IMR-90 (cell line): Measurements from ENCODE around the gene LPA. TPM values are rescaled to one million over a fixed set of nuclear protein-coding genes. Genes with fewer than 3 reads are reported as not detected.

ENCODE experiments used
- ATAC-seq: fragments of 200-7000 bp; cut with Tn5 transposase; 2 replicates; pipeline ENCODE4 v1.9.1; 2020; ENCODE audit warnings: low read depth, mild to moderate bottlenecking, moderate library complexity
- BruUV-seq: library from RNA; stranded (reverse); fragments of 400-500 nt; replicated peaks from 2 replicates; lab custom pipeline; 2021; lab: Mats Ljungman, UMichigan
- CTCF ChIA-PET: fragments of 300-600 bp; formaldehyde crosslinking; extraction: SDS; loops from one replicate; lab custom pipeline; 2021; ENCODE audit warnings: antibody characterized with exemption; lab: Yijun Ruan, JAX
- POLR2A ChIA-PET: fragments of 300-600 bp; sonication (Branson Sonifier 250); formaldehyde crosslinking; loops from one replicate; lab custom pipeline; 2022; ENCODE audit warnings: antibody characterized with exemption; ENCODE audit not compliant: unreplicated experiment; lab: Charles Lee
- DNase-seq: peaks from one replicate; pipeline ENCODE4 v3.0.0; 2013
- H2AFZ ChIP-seq: replicated peaks from 2 replicates; pipeline ENCODE3; 2013; ENCODE audit warnings: low read length, mild to moderate bottlenecking; ENCODE audit not compliant: poor library complexity
- H2AK5ac ChIP-seq: 2 replicates; pipeline ENCODE4 v1.6.1; 2013; ENCODE audit warnings: low read depth, low read length, inconsistent platforms
- H2AK9ac ChIP-seq: replicated peaks from 2 replicates; pipeline ENCODE3; 2013; ENCODE audit warnings: mild to moderate bottlenecking, low read depth, low read length, moderate library complexity; ENCODE audit not compliant: poor library complexity
- H2BK120ac ChIP-seq: 2 replicates; pipeline ENCODE4 v1.6.1; 2013; ENCODE audit warnings: low read depth, low read length, inconsistent platforms
- H2BK15ac ChIP-seq: 3 replicates; pipeline ENCODE4 v1.6.1; 2013; ENCODE audit warnings: low read depth, low read length, inconsistent platforms
- H2BK20ac ChIP-seq: 2 replicates; pipeline ENCODE4 v1.6.1; 2013; ENCODE audit warnings: low read depth, mild to moderate bottlenecking, inconsistent platforms, low read length, moderate library complexity
- H2BK5ac ChIP-seq: 2 replicates; pipeline ENCODE4 v1.6.1; 2013; ENCODE audit warnings: mild to moderate bottlenecking, low read depth, low read length, inconsistent platforms; ENCODE audit not compliant: poor library complexity, severe bottlenecking
- H3K14ac ChIP-seq: replicated peaks from 2 replicates; pipeline ENCODE4 v1.6.1; 2013; ENCODE audit warnings: low read depth, low read length, inconsistent platforms
- H3K18ac ChIP-seq: 2 replicates; pipeline ENCODE4 v1.6.1; 2013; ENCODE audit warnings: low read depth, low read length, control low read depth
- H3K23ac ChIP-seq: 2 replicates; pipeline ENCODE4 v1.6.1; 2013; ENCODE audit warnings: low read depth, low read length, inconsistent platforms
- H3K27ac ChIP-seq: 2 replicates; pipeline ENCODE4 v1.5.1; 2013; ENCODE audit warnings: mild to moderate bottlenecking, control low read depth, low read length; ENCODE audit not compliant: insufficient read depth
- H3K27me3 ChIP-seq: 2 replicates; pipeline ENCODE4 v1.6.1; 2013; ENCODE audit warnings: low read length; ENCODE audit not compliant: control insufficient read depth, insufficient read depth
- H3K36me3 ChIP-seq: 2 replicates; pipeline ENCODE4 v1.6.1; 2013; ENCODE audit warnings: low read length, mixed read lengths; ENCODE audit not compliant: control insufficient read depth, insufficient read depth
- H3K4ac ChIP-seq: 2 replicates; pipeline ENCODE4 v1.6.1; 2013; ENCODE audit warnings: low read depth, low read length, inconsistent platforms
- H3K4me1 ChIP-seq: 2 replicates; pipeline ENCODE4 v1.6.1; 2013; ENCODE audit warnings: low read length, mixed read lengths; ENCODE audit not compliant: control insufficient read depth, insufficient read depth
- H3K4me2 ChIP-seq: 2 replicates; pipeline ENCODE4 v1.6.1; 2013; ENCODE audit warnings: low read depth, mild to moderate bottlenecking, control low read depth, low read length, moderate library complexity
- H3K4me3 ChIP-seq: 2 replicates; pipeline ENCODE4 v1.5.1; 2013; ENCODE audit warnings: low read depth, mild to moderate bottlenecking, control low read depth, low read length, moderate library complexity; ENCODE audit not compliant: insufficient read depth
- H3K56ac ChIP-seq: 2 replicates; pipeline ENCODE4 v1.6.1; 2013; ENCODE audit warnings: low read length, inconsistent platforms; ENCODE audit not compliant: insufficient read depth; ENCODE audit errors: extremely low read depth
- H3K79me1 ChIP-seq, 2 experiments: 2 replicates each; pipeline ENCODE4 v1.6.1; 2013; ENCODE audit warnings: low read length in 2 of 2, inconsistent platforms in 1 of 2, low read depth in 1 of 2
- H3K9ac ChIP-seq: 2 replicates; pipeline ENCODE4 v1.6.1; 2013; ENCODE audit warnings: low read depth, low read length, control low read depth
- H3K9me1 ChIP-seq: 2 replicates; pipeline ENCODE4 v1.6.1; 2013; ENCODE audit warnings: low read length, inconsistent platforms; ENCODE audit not compliant: insufficient read depth
- H3K9me3 ChIP-seq: 2 replicates; pipeline ENCODE4 v1.6.1; 2013; ENCODE audit warnings: low read length; ENCODE audit not compliant: control insufficient read depth, insufficient read depth
- H4K20me1 ChIP-seq: 2 replicates; pipeline ENCODE4 v1.6.1; 2013; ENCODE audit warnings: low read length, inconsistent platforms; ENCODE audit not compliant: insufficient read depth
- H4K5ac ChIP-seq: 2 replicates; pipeline ENCODE4 v1.6.1; 2013; ENCODE audit warnings: mild to moderate bottlenecking, low read depth, low read length, control low read depth
- H4K8ac ChIP-seq, 2 experiments: 2 replicates each; pipeline ENCODE4 v1.6.1; 2013; ENCODE audit warnings: low read depth in 2 of 2, low read length in 2 of 2, control low read depth in 1 of 2, inconsistent platforms in 1 of 2
- H4K91ac ChIP-seq: 2 replicates; pipeline ENCODE4 v1.6.1; 2013; ENCODE audit warnings: low read depth, low read length, inconsistent platforms; ENCODE audit not compliant: insufficient read depth
- BHLHE40 ChIP-seq: fragments of 150-350 bp; IDR thresholded peaks from 2 replicates; pipeline ENCODE4 v1.6.1; 2016; ENCODE audit warnings: mild to moderate bottlenecking, low read depth, low read length
- ELK1 ChIP-seq: fragments of 150-350 bp; IDR thresholded peaks from 2 replicates; pipeline ENCODE4 v1.6.1; 2016; ENCODE audit warnings: low read depth, mild to moderate bottlenecking, low read length, moderate library complexity, borderline replicate concordance
- MAZ ChIP-seq: IDR thresholded peaks from 2 replicates; pipeline ENCODE4 v1.6.1; 2012; ENCODE audit warnings: low read depth, mild to moderate bottlenecking, low read length, improper control_type of control experiment, moderate library complexity, borderline replicate concordance
- WGBS, 2 experiments: methylation state at CpG; one replicate each; pipeline versions ENCODE4 v1.1.5 to v1.1.7; 2013; ENCODE audit warnings: missing lambda C conversion rate in 2 of 2; ENCODE audit not compliant: insufficient read length in 1 of 2; ENCODE audit errors: extremely low coverage in 2 of 2; 5-methylcytosine and 5-hydroxymethylcytosine counted together
- dilution Hi-C: fragments of 300-500 bp; cut with HindIII; formaldehyde crosslinking; loops from one replicate; pipeline ENCODE4 v1.14.3; 2018; ENCODE audit warnings: low sequenced_read_pairs; ENCODE audit not compliant: unreplicated experiment
- in situ Hi-C: fragments of 300-500 bp; cut with MboI; formaldehyde crosslinking; loops from 3 replicates; pipeline ENCODE4 v1.14.3; 2019; ENCODE audit warnings: low sequenced_read_pairs, inconsistent platforms, mixed read lengths
- intact Hi-C: fragments of 100-400 bp; cut with micrococcal nuclease; formaldehyde crosslinking; loops from 2 replicates; pipeline ENCODE4 v1.10.0; 2022
- polyA plus RNA-seq, 3 experiments: library from polyadenylated mRNA; depleted of rRNA; stranded (reverse); fragments of >200 nt; gene quantifications; 2 replicates each; pipeline ENCODE4 v1.2.3, GENCODE V29; 2012; ENCODE audit warnings: low replicate concordance in 1 of 3
- total RNA-seq: library from RNA; depleted of rRNA; stranded (reverse); fragments of >200 nt; gene quantifications from 2 replicates; pipeline ENCODE4 v1.2.3, GENCODE V29; 2012

The LPA gene
- total and polyA plus RNA-seq, 2 of the 4 experiments (the other 2 are of a cell fraction): not detected

GRCh38 chr6:160659562-160659961, 4.5 kb downstream of the LPA start:
- H3K56ac ChIP-seq: no peak overlapping the region
- H3K23ac ChIP-seq: no peak overlapping the region
- H3K9ac ChIP-seq: no peak overlapping the region
- H4K20me1 ChIP-seq: no peaks in the 10 kb centered on the region
- no peaks in the 10 kb centered on the region for H3K9me1 ChIP-seq
- no peak overlapping the region for H2BK120ac ChIP-seq
- WGBS, 2 experiments: no CpG with 5 or more reads among the region's 6 CpGs
- ATAC-seq: no peak
- no peak overlapping the region for H3K4me3 ChIP-seq
- H2BK15ac ChIP-seq: no peak overlapping the region
- peaks cover 23% of the 10 kb centered on the region for H3K9me3 ChIP-seq
- no peak overlapping the region for H4K8ac ChIP-seq
- BruUV-seq: no TSS peak
- no peak for TF ChIP-seq ELK1
- no peak for TF ChIP-seq MAZ
- no peak for TF ChIP-seq BHLHE40
- in situ Hi-C loops: no loop called here
- no peak overlapping the region for H3K4me2 ChIP-seq
- ChIA-PET POLR2A (no interaction called here), CTCF (no interaction called here)
- H2BK20ac ChIP-seq: no peak overlapping the region
- no peak overlapping the region for H3K14ac ChIP-seq
- dilution Hi-C loops: no loop called here
- H3K27me3 ChIP-seq: no peaks in the 10 kb centered on the region
- no peak overlapping the region for H4K91ac ChIP-seq
- intact Hi-C loops: no loop called here
- H2AFZ ChIP-seq: no peak overlapping the region
- no peak for DNase-seq
- H2BK5ac ChIP-seq: no peak overlapping the region
- H2AK5ac ChIP-seq: no peak overlapping the region
- no peak overlapping the region for H4K5ac ChIP-seq
- H3K79me1 ChIP-seq: no peaks in the 10 kb centered on the region
- no peak overlapping the region for H3K4ac ChIP-seq
- H3K27ac ChIP-seq: no peak overlapping the region
- H3K4me1 ChIP-seq: no peaks in the 10 kb centered on the region
- H3K36me3 ChIP-seq: no peaks in the 10 kb centered on the region
- no peak overlapping the region for H3K18ac ChIP-seq
- no peak overlapping the region for H2AK9ac ChIP-seq
